Measurements from ENCODE around the gene VRK1. TPM values are rescaled to one million over a fixed set of nuclear protein-coding genes. Genes with fewer than 3 reads are reported as not detected.

Gene VRK1
- total RNA-seq, 1 donor from 2014 or later, result 68.8 TPM

DNA sequence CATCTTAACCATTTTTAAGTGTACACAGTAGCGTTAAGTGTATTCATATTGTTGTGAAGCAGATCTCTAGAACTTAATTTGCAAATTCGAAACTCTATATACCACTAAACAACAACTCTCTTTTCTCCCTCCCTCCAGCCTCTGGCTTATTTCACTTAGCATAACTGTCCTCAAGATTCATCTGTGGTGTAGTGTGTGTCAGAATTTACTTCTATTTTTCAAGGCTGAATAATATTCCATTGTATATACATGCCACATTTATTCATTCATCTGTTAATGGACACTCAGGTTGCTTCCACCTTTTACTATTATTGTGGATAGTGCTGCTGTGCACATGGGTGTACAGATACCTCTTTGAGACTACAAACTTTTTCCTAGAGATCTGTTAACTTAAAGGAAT, 26.5 kb downstream of the VRK1 start:
- intact Hi-C loops (cut with micrococcal nuclease), result no loop called here

DNA sequence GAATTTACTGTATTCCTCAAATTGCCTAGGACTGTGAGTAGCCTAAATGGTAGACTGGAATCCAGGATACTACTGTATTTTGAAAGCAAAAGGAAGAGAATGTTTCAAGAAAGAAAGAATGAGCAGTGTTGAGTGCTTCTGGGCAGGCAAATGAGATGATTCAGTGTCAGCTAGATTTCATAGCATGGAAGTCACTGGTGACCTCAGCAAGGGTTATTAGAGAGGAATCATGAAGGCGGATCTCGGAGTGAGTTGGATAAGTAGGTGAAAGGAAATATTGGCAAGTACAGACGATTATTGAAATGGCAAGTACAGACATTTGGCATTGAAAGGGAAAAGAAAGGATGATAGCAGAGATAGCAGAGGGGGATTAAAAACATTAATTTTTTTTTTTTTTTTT, 27.1 kb downstream of the VRK1 start:
- intact Hi-C loops (cut with micrococcal nuclease), result no loop called here

DNA sequence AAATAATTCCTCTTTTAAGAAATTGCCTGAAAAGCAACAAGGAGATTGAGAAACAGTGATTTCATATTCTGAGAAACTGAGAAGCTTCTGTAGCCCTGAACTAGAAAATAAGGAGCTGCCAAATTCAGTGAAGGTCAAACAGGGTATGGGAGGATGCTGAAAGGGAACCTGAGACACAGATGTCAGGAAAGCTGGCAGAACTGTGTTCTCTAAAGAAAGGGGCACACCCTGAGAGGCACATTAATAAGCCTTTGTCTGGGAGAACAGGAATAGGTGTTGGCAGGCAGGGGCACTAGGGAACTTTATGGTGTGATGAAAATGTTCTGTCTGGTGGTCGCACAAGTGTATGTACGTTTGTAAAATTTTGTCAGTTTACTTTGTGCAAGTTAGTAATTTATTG, 29.6 kb downstream of the VRK1 start:
- intact Hi-C loops (cut with micrococcal nuclease), result no loop called here

DNA sequence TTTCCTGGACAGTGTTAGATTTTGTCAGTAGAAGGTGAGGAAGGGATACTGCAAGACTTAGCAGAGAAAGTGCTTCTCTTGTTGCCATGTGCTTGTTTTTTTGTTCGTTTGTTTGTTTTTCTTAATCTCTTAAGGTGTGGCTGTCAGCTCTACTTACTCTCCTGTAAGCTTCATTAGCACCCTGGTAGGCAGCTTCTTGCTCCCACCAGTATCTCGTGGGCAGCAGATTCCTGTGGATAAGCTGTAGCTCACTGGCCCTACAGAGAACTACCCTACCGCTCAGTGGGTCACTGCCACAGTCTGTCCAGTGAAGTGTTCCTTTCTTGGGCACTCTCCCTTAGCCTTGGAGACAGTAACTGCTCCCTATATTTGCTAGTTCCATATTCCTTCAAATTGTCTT, 30.1 kb downstream of the VRK1 start:
- intact Hi-C loops (cut with micrococcal nuclease), result no loop called here

DNA sequence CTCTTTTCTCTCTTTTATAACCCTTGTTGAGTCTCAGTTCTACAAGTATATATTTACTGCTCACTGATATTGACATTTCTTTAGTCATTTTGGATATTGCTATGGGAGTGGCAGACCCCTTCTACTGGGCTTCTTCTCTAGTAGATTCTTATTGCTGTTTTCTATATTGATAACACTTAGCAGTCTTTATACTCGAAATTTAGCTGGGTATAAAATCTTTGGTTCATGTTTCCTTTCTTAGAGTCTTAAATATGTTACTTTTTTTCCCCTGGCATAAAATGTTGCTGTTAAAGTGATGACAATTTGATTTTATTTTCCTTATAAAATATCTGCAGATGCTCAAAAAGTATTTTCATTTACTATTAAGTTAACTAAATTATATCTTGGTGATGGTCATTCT, 32.6 kb downstream of the VRK1 start:
- intact Hi-C loops (cut with micrococcal nuclease), result no loop called here

DNA sequence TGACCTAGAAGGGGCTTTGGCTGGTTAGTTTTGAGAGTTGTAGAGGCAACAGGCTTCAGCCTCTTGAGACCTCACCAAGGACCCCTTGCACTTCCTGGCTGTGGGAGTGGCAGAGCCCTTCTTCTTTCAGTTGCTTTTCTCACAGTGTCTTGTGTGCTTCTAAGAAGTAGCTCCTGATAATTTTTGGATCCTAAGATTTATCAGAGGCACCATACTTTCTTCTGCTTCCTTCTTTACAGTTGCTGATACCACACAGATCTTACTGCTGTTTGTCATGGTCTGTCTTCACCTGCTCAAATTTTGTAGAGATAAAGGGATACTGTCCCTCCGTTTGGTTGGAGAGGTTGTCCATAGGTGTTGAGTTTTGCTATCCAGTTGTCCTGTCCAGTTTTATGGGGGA, 33.8 kb downstream of the VRK1 start:
- intact Hi-C loops (cut with micrococcal nuclease), result no loop called here

DNA sequence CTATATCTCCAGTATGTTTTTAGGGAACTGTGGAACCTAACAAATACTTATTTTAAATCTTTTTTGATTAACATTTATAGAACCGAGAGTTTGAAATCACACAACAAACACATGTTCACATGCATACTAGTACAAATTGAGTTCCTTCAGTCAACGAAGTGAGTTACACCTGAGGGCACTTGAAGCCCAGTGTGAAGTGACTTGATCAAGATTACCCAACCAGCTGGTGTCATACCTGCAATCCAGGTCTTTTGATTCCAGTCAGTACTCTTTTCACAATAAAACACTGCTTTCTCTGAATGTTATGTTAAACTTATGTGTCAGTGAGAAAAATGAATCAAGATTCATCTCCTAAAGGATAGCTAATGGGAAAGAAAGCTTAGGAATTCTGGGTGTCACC, 35.2 kb downstream of the VRK1 start:
- intact Hi-C loops (cut with micrococcal nuclease), result no loop called here

DNA sequence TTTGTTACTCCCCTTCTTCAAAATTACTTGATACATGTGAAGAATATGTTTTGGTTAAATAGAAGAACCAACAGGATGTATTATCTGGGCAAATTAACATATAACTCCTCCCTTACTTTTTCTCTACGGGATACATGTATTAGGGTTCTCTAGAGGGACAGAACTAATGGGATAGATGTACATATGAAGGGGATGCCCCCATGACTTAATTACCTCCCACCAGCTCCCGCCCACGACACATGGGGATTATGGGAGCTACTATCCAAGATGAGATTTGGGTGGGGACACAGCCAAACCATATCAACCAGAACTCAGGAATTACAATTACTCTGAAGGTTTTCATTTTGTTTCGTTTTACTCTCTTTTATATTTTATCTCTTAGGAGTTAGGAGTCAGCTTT, 41.3 kb downstream of the VRK1 start:
- intact Hi-C loops (cut with micrococcal nuclease), result no loop called here

DNA sequence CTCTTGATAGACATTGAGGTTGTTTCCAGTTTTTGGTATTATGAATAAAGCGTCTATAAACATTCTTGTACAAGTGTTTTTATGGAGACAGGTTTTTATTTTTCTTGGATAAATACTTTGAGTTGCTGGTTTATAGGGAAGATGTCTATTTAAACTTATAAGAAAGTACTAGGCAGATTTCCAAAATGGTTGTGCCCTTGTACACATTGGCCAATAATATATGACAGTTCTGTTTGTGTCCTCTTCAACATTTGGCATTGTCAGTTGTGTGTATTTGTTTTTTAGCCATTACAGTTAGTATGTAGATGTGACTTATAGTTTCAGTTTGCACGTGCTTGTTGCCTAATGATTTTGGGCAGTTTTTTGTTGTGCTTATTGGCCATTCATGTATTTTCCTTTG, 42.1 kb downstream of the VRK1 start:
- intact Hi-C loops (cut with micrococcal nuclease), result no loop called here

DNA sequence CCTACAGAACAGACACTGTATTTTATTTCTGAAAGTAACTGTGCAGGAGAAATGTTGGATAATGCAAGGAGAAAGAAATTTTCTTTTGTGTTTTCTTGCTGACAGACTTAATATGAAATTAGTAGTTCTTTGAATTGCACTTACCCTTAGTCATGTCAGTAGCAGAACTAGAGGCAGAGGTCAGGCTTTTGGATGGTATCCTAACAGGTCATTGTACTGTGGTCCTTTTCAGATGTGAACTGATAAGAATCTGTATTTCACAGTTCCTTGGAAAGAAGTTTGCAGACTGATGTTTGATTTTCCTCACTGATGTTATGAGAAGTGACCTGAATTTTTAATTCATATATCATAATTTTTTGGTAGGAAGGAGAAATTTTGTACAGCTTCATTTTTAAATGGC, 46.0 kb downstream of the VRK1 start:
- intact Hi-C loops (cut with micrococcal nuclease), result no loop called here

DNA sequence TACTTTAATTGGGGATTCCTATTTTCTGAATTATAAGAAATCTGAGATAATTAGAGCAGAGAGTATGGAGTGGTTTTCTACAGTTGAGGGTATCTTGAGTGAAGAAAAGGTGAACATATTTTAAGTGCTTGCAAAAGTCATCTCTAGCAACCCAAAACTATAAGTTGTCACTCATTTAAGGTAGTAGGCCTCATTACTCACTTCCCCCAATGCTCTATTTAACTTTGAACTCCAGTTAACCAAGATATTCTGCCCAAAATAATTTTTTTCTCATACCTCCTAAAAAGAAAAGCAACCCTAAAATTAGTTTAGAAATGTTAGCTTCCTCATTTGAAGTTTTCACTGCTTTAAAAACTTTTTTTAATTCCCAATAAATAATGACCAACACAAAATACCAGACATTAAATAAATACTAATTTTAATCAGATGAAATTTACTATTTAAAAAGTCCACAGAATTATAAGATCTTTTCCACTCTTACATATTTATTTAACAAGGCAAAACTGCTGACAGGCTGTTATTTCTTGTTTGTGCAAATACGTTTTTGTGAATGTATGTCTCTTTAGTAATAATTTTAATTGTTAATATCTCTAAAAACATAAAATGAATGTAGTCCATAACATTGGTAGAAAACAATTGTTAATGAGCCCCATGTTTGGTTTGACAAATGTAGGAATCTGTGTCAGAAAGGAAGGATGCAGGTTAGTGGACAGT, 47.8 kb downstream of the VRK1 start:
- intact Hi-C loops (cut with micrococcal nuclease), result no loop called here

DNA sequence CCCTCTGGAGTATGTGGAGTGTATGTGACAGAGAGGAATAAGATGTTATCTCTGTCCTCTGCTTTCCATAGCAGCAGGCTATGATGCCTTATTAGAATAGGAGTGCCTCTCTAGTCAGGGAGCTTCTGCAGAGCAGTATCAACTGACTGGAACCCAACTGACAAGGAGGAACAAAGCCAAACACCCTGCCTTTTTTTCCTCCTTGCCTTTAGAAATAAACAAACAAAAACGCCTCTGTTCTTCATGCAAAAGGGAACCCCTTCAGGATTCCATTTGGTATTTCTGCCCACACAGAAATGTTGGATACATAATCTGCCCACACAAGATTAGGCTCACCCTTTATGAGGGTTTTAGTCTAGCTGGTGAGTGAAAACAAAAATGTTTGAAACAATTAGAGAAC, 50.3 kb downstream of the VRK1 start:
- intact Hi-C loops (cut with micrococcal nuclease), result no loop called here

DNA sequence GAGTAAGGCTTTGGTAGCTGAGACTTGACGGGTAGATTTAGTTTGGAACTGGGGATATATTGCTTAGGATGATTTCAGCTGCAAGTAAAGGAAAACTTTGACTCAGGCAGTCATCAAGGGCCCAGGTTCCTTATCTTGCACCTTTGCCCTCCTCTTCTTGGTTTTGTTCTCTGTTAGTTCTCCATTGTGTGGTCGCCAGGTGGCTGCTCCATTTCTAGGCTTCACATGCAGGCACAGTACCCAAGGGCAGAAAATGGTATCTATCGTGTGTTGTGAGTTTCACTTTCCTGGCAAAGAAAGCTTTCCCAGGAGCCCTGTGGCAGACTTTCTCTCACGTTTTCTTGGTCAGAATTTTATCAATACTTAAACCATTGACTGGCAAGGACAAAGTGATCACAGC, 50.8 kb downstream of the VRK1 start:
- intact Hi-C loops (cut with micrococcal nuclease), result no loop called here

DNA sequence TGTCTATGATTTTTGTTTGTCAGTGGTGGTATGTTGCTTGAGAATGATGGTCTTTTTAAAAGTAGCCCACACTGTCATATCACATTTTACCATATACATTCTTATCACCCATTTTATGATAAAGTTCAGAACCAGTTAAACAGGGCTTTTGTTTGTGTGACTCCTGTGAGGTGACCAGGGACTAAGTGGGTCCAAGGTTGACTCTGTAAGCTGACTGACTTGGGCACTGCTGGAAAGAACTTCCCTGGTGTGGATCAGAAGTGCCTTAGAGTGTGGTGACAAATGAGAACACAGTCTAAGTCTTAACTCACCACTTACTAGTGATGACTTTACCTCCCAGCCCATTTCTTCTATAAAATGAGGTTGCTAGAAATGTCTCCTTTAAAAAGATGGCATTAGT, 52.6 kb downstream of the VRK1 start:
- intact Hi-C loops (cut with micrococcal nuclease), result loop anchor here (5.0 kb wide), 1 partner anchor 52 kb away; the partner anchor contains the start of gene VRK1

DNA sequence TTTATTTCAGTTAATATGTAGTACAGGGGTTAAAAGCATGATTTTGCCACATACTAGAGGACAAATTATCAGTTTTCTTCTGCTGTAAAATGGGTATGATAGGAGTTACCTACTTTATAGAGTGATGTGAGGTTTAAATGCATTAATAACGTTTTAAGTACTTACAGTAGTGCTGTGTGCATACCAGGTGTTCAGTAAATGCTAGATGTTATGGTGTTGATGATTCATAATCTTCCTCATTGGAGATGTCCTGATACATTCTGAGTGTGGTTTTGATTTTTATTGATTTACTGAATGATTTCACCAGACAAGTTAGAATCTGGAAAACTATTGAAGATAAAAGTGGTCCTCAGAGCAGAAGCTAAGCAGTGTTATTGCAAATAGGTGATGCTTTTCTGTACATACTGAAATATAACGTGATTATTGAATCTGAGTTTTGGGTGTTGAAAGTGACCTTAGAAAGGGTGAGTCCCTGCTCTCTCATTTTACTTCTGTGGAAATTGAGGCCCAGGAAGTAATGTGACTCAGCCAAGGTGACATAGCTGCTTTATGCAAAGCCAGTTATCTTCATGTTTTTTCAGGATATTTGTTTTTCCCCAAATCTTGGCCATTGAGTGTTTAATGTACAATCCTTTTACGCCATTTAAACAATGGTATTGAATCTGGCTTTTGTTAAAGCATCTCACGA, 54.7 kb downstream of the VRK1 start:
- intact Hi-C loops (cut with micrococcal nuclease), result loop anchor here (5.0 kb wide), 1 partner anchor 55 kb away; the partner anchor contains the start of gene VRK1

DNA sequence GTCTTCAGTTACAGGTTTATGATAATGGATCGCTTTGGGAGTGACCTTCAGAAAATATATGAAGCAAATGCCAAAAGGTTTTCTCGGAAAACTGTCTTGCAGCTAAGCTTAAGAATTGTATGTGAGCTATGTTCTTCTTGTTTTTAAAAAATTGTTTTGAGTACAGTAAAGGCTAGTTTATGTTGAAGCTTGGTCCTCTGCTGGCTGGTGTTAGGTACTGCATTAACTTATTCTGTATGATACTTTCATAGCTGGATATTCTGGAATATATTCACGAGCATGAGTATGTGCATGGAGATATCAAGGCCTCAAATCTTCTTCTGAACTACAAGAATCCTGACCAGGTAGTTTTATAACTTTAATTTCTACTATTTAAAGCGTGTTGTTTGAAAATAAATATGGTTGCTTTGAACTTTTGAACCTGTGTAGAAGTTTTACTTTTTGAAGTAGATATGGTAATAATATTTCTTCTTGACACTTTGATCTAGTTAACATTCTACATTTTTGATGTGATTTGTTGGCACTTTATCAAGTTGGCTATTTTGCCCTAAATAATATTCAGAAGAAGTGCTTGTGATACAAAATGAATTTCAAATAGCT, 55.7 kb downstream of the VRK1 start:
- intact Hi-C loops (cut with micrococcal nuclease), result loop anchor here (5.0 kb wide), 1 partner anchor 56 kb away; the partner anchor contains the start of gene VRK1

DNA sequence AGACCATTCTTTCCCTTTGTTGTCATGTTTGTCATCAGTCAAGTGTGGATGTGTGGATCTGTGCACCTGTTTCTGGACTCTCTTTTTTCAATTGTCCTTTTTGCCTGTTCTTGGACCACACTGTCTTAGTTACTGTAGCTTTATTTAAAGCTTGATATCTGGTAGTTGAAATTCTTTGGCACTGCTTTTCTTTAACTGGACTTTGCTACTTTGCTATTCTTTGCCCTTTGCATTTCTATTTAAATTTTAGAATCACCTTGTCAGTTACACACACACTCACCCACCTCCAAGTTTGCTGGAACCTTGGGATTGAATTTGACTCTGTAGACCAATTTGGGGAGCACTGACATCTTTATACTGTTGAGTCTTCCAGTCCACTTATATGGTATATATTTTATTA, 61.5 kb downstream of the VRK1 start:
- intact Hi-C loops (cut with micrococcal nuclease), result no loop called here

DNA sequence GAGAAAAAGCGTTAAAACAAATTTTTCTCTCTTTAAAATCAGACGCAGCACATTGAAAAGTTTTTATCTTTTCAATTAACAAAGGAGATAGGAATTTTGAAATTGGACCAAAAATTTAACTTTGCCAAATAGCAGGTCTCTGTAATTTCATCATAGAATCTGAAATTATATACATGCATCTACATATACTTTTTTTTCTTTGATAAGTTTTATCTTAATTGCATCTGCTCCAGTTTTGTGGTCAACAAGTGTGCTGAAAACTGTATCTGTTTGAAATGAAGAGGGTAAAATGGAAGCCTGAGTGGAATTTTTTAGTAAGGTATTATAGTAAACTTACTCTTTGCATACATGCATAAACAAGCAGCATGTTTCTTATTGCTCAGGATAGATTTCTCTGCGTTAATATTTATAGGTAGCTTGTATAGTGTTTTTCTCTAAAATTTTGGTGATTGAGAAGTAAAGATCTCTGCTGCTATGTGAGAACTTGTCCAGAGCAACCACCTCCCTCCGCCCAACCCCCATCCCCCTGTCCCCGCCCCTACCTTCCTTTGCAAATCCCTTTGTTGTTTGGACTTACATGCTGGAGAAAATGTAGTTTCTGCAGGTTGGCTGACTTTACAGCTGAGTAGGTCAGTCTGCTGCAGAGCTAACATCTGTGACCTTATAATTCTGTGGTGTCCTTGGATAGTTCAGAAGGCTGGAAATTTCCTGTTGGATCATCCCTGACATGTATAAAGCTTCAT, 64.6 kb downstream of the VRK1 start:
- intact Hi-C loops (cut with micrococcal nuclease), result no loop called here

DNA sequence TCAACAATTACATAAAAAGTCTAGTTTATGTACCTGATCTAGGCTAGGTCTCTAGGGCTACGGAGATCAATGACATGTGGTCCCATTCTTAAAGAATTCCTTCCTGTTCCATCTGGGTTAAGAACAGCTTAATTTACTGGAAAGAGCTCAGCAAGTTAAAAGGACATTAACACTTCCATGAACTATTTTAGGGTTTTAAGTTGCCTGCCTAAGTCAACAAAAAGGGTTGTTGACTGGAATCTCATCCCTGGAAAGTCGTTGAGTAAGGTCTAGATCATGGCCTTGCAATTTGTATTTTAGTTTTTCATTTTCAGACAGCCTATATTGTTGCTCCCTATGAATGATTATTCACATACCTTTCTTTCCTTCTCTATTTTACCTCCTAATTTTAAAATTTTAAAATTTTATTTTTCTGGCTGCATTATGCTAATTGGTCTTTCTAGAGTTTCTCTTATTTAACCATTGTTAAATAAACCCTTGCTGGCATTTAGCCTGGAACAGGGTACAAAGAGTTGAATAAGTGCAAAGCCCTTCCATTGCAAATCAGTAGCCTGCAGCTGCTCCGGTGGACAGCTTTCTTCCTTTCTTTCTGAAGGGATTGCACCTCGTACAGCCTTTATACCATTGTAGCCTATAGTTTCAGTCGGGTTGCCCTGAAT, 66.3 kb downstream of the VRK1 start:
- intact Hi-C loops (cut with micrococcal nuclease), result no loop called here

DNA sequence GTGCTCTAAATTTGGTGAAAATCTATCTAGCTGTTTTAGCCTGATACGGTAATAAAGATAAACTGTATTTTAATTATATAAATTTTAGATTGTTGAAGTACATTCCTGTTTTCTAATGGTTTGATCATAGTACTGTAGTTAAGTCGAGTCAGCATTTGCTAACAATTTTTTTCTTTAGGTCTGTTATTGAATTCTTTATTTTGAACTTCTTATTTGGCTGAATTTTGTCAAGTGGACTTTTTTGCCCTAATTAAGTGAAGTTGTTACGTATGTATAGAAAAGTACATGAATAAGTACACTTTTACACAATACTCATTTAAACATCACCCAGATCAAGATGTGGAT, 66.8 kb downstream of the VRK1 start:
- intact Hi-C loops (cut with micrococcal nuclease), result no loop called here

DNA sequence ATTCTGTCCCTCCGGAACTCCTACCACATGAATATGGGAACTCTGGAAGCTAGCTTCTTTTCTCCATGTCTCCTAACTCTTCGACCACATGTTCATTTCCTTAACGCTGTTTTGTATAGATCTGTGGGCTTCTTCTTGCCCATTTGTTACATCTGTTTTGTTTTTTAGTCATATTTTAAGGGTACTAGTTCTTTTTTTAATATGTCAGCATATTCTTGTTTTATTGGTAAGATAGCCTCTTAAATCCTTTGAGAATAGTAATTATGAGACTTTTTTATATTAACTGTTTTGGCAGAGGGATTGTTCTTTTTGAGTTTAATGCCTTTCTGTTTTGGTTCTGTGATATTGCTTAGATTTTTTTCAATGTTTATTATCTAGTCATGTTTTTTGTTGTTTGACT, 70.5 kb downstream of the VRK1 start:
- intact Hi-C loops (cut with micrococcal nuclease), result no loop called here

DNA sequence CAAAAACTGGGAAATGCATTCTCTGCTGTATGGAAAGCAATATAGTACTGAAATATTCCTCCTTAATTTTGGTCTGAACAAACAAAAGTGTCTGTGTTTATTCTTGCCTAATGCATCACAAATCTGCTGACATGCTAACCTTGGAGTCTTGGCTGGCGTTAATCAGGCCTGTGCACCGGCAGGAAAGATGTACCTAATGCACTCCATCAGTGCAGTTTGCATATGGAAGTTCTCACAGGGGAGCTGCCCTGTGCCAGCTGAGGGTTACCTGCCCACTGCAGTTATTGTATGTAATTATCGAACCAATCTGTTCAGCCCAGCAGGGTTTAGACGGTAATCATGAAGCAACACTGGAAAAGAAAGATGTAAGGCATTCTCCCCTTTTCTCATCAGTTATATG, 76.9 kb downstream of the VRK1 start:
- intact Hi-C loops (cut with micrococcal nuclease), result no loop called here
